ENCODE measurements around the gene ETFB. TPM values are rescaled to one million over a fixed set of nuclear protein-coding genes. Genes with fewer than 3 reads are reported as not detected.

The ETFB gene
- total and polyA plus RNA-seq, 9 of the 15 experiments (the other 6 are each of a cell fraction or from before 2014, with no cell fraction given): 18.1 to 143 (median 96.1) TPM

DNA sequence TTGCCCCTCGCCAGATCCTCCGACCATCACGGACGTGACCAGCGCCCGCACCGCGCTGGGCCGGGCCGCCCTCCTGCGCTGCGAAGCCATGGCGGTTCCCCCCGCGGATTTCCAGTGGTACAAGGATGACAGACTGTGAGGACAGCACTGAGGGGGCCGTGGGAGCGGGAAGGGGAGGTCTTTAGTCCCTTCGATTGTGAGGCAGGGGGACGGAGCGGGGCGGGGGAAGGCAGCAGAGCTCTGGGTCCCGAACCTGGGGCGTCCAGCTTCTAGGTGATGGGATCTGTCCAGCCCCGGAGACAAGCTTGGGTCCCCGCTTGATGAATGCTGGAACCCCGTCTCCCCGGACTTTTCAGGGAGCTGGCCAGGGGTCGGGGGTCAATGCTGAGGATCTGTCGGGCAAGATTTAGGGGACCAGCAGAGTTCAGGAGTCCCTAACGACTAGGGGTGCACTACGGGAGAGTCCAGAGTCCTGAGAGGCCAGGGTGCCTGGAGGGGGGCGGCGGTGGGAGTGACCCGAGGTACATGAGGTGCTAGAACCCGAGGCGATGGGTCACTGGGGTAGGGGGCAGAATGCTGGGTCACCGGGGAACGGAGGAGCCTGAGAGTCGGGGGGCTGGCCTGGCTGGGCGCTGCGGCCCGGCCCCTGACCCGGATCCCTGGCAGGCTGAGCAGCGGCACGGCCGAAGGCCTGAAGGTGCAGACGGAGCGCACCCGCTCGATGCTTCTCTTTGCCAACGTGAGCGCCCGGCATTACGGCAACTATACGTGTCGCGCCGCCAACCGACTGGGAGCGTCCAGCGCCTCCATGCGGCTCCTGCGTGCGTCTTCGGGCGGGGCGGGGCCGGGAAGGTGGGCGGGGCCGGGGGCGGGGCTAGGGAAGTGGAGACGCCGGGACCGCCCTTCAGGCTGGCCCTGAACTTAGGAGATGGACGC is 38.9 kb downstream of the ETFB start (continued):
- TF ChIP-seq GTF2F1 (IDR thresholded peaks at IDR 0.05; ENCODE audit: low read depth, low read length): no peak
- TF ChIP-seq MEF2A (IDR thresholded peaks at IDR 0.05; ENCODE audit: control insufficient read depth, low read depth, low read length): no peak
- TF ChIP-seq, protein P1, sequence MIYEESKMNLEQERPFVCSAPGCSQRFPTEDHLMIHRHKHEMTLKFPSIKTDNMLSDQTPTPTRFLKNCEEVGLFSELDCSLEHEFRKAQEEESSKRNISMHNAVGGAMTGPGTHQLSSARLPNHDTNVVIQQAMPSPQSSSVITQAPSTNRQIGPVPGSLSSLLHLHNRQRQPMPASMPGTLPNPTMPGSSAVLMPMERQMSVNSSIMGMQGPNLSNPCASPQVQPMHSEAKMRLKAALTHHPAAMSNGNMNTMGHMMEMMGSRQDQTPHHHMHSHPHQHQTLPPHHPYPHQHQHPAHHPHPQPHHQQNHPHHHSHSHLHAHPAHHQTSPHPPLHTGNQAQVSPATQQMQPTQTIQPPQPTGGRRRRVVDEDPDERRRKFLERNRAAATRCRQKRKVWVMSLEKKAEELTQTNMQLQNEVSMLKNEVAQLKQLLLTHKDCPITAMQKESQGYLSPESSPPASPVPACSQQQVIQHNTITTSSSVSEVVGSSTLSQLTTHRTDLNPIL (CRISPR knock-in tag; IDR thresholded peaks at IDR 0.05): no peak
- TF ChIP-seq GATAD2A (IDR thresholded peaks at IDR 0.05): no peak
- TF ChIP-seq ZNF253 (CRISPR knock-in tag; conservative IDR thresholded peaks at IDR 0.05): no peak
- no peak for TF ChIP-seq FOXJ2 (tag; IDR thresholded peaks at IDR 0.05)
- no peak for TF ChIP-seq ZKSCAN1 (IDR thresholded peaks at IDR 0.05; ENCODE audit: low read depth, low read length)
- TF ChIP-seq CREB3L1 (IDR thresholded peaks at IDR 0.05; ENCODE audit: borderline replicate concordance, low read depth): no peak
- no peak for TF ChIP-seq MYBL2 (IDR thresholded peaks at IDR 0.05; ENCODE audit: low read depth)
- no peak for TF ChIP-seq MYBL2 (CRISPR knock-in tag; IDR thresholded peaks at IDR 0.05; ENCODE audit: borderline replicate concordance)
- peak; percentile 49 for TF ChIP-seq SMAD4 (CRISPR knock-in tag; conservative IDR thresholded peaks at IDR 0.05)
- TF ChIP-seq NCOR1 (IDR thresholded peaks at IDR 0.05): no peak
- peak; percentile 79 for TF ChIP-seq POLR2A (conservative IDR thresholded peaks at IDR 0.05)
- peak; percentile 8 to 12; a peak in 2 of 4 replicates for TF ChIP-seq RAD21 (CRISPR knock-in tag; conservative IDR thresholded peaks at IDR 0.05 in 1 of 2, IDR thresholded peaks at IDR 0.05 in 1 of 2)
- TF ChIP-seq RBM17 (IDR thresholded peaks at IDR 0.05; ENCODE audit: borderline replicate concordance, low read depth, low read length): no peak
- 0 out of 2 replicates have a peak, but pooled peaks have one; percentile 18 for TF ChIP-seq ERF (CRISPR knock-in tag; IDR thresholded peaks at IDR 0.05)
- TF ChIP-seq, protein P2, sequence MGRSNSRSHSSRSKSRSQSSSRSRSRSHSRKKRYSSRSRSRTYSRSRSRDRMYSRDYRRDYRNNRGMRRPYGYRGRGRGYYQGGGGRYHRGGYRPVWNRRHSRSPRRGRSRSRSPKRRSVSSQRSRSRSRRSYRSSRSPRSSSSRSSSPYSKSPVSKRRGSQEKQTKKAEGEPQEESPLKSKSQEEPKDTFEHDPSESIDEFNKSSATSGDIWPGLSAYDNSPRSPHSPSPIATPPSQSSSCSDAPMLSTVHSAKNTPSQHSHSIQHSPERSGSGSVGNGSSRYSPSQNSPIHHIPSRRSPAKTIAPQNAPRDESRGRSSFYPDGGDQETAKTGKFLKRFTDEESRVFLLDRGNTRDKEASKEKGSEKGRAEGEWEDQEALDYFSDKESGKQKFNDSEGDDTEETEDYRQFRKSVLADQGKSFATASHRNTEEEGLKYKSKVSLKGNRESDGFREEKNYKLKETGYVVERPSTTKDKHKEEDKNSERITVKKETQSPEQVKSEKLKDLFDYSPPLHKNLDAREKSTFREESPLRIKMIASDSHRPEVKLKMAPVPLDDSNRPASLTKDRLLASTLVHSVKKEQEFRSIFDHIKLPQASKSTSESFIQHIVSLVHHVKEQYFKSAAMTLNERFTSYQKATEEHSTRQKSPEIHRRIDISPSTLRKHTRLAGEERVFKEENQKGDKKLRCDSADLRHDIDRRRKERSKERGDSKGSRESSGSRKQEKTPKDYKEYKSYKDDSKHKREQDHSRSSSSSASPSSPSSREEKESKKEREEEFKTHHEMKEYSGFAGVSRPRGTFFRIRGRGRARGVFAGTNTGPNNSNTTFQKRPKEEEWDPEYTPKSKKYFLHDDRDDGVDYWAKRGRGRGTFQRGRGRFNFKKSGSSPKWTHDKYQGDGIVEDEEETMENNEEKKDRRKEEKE (IDR thresholded peaks at IDR 0.05; ENCODE audit: borderline replicate concordance in 1 of 2, control insufficient read depth in 1 of 2, low read depth in 2 of 2, low read length in 1 of 2): no peak
- no peak for TF ChIP-seq TCF3 (CRISPR knock-in tag; IDR thresholded peaks at IDR 0.05)
- peak; percentile 58; the same call in 1 of the 2 replicates for TF ChIP-seq POLR2AphosphoS5 (IDR thresholded peaks at IDR 0.05; ENCODE audit: control insufficient read depth, insufficient read depth, low read depth, low read length)
- TF ChIP-seq ZNF76 (CRISPR knock-in tag; IDR thresholded peaks at IDR 0.05; ENCODE audit: borderline replicate concordance): no peak
- no peak for TF ChIP-seq MCM7 (IDR thresholded peaks at IDR 0.05)
- no peak for TF ChIP-seq GATAD2B (IDR thresholded peaks at IDR 0.05; ENCODE audit: borderline replicate concordance)

Data from K562 (cell line).